HEK293 (cell line): ENCODE data around the gene NOP9.
A peak's percentile ranks its signal among the peaks of the same experiment; 100 is the strongest.

Experiments
- CTCF ChIA-PET: fragments of 350-600 bp; formaldehyde crosslinking; extraction: SDS; loops from one replicate; lab custom pipeline; 2021; ENCODE audit warnings: antibody characterized with exemption; lab: Yijun Ruan, JAX
- POLR2A ChIA-PET: fragments of 300-600 bp; formaldehyde crosslinking; extraction: SDS; loops from one replicate; lab custom pipeline; 2020; ENCODE audit warnings: antibody characterized with exemption, inconsistent platforms; lab: Yijun Ruan, JAX
- H3K27ac ChIP-seq: fragments of 200-500 bp; sonication (Bioruptor generic); 2 replicates; pipeline ENCODE4 v1.5.1; 2014; ENCODE audit warnings: low read depth, low read length, control low read depth, inconsistent platforms; ENCODE audit errors: extremely low read depth
- H3K36me3 ChIP-seq, 2 experiments: fragments of 200-500 bp in 1 of 2; sonication (Bioruptor generic) in 1 of 2; 1 replicate in 1 of 2; 2 replicates in 1 of 2; pipeline ENCODE4 v1.5.1; 2014 to 2017; ENCODE audit warnings: inconsistent platforms in 2 of 2, low read length in 2 of 2; ENCODE audit not compliant: control insufficient read depth in 2 of 2, insufficient read depth in 1 of 2
- H3K4me1 ChIP-seq: fragments of 200-500 bp; sonication (Bioruptor generic); 2 replicates; pipeline ENCODE4 v1.5.1; 2014; ENCODE audit warnings: mild to moderate bottlenecking, low read length, inconsistent platforms; ENCODE audit not compliant: control insufficient read depth, insufficient read depth
- H3K4me3 ChIP-seq: 2 replicates; pipeline ENCODE4 v1.5.1; 2011; ENCODE audit warnings: low read depth, mild to moderate bottlenecking, control low read depth, low read length, moderate library complexity
- H3K9me3 ChIP-seq: fragments of 200-500 bp; sonication (Bioruptor generic); 2 replicates; pipeline ENCODE4 v1.5.1; 2014; ENCODE audit warnings: low read depth, low read length, inconsistent platforms; ENCODE audit not compliant: control insufficient read depth, insufficient read depth
- WT1 ChIP-seq: fragments of 450-650 bp; formaldehyde crosslinking; IDR thresholded peaks from 2 replicates; pipeline ENCODE4 v1.5.1; 2016; ENCODE audit warnings: missing biosample characterization, missing genetic modification characterization
- ZBTB20 ChIP-seq: fragments of 450-650 bp; formaldehyde crosslinking; IDR thresholded peaks from 2 replicates; pipeline ENCODE4 v1.5.1; 2016; ENCODE audit warnings: missing biosample characterization, missing genetic modification characterization
- ZIC2 ChIP-seq: fragments of 450-650 bp; formaldehyde crosslinking; IDR thresholded peaks from 2 replicates; pipeline ENCODE4 v1.5.1; 2016; ENCODE audit warnings: missing biosample characterization, missing genetic modification characterization
- ZNF114 ChIP-seq: fragments of 450-650 bp; formaldehyde crosslinking; IDR thresholded peaks from 2 replicates; pipeline ENCODE4 v1.5.0; 2017; ENCODE audit warnings: missing biosample characterization, missing genetic modification characterization
- ZNF239 ChIP-seq: fragments of 450-650 bp; formaldehyde crosslinking; IDR thresholded peaks from 2 replicates; pipeline ENCODE4 v1.5.1; 2016; ENCODE audit warnings: missing biosample characterization, missing genetic modification characterization
- ZNF24 ChIP-seq: fragments of 450-650 bp; formaldehyde crosslinking; IDR thresholded peaks from 2 replicates; pipeline ENCODE4 v1.5.1; 2016; ENCODE audit warnings: missing biosample characterization, missing genetic modification characterization
- ZNF37A ChIP-seq: fragments of 450-650 bp; IDR thresholded peaks from 2 replicates; pipeline ENCODE4 v1.5.1; 2018; ENCODE audit warnings: missing biosample characterization, missing genetic modification characterization
- ZNF433 ChIP-seq: fragments of 450-650 bp; formaldehyde crosslinking; IDR thresholded peaks from 2 replicates; pipeline ENCODE4 v1.5.1; 2016; ENCODE audit warnings: missing biosample characterization, missing genetic modification characterization, low read depth
- ZNF571 ChIP-seq: fragments of 450-650 bp; formaldehyde crosslinking; IDR thresholded peaks from 2 replicates; pipeline ENCODE4 v1.5.0; 2017; ENCODE audit warnings: missing biosample characterization, missing genetic modification characterization
- ZNF624 ChIP-seq: fragments of 450-650 bp; formaldehyde crosslinking; IDR thresholded peaks from 2 replicates; pipeline ENCODE4 v1.5.1; 2017; ENCODE audit warnings: missing biosample characterization, missing genetic modification characterization
- ZNF707 ChIP-seq: fragments of 450-650 bp; formaldehyde crosslinking; IDR thresholded peaks from 2 replicates; pipeline ENCODE4 v1.5.1; 2016; ENCODE audit warnings: missing biosample characterization, missing genetic modification characterization
- ZNF747 ChIP-seq: fragments of 450-650 bp; formaldehyde crosslinking; IDR thresholded peaks from 2 replicates; pipeline ENCODE4 v1.5.1; 2016; ENCODE audit warnings: missing biosample characterization, missing genetic modification characterization
- ZNF777 ChIP-seq: fragments of 450-650 bp; formaldehyde crosslinking; IDR thresholded peaks from 2 replicates; pipeline ENCODE4 v1.5.1; 2017; ENCODE audit warnings: missing biosample characterization, missing genetic modification characterization, borderline replicate concordance
- ZNF830 ChIP-seq: fragments of 450-650 bp; IDR thresholded peaks from 2 replicates; pipeline ENCODE4 v1.5.0; 2018; ENCODE audit warnings: missing biosample characterization, missing genetic modification characterization, low read depth, mild to moderate bottlenecking, moderate library complexity
- TF ChIP-seq, protein P1 (sequence below): fragments of 450-650 bp; formaldehyde crosslinking; IDR thresholded peaks from 2 replicates; pipeline ENCODE4 v1.5.1; 2016; ENCODE audit warnings: missing biosample characterization, missing genetic modification characterization
- TF ChIP-seq, protein P2 (sequence below): fragments of 450-650 bp; formaldehyde crosslinking; IDR thresholded peaks from 2 replicates; pipeline ENCODE4 v1.5.1; 2016; ENCODE audit warnings: missing biosample characterization, missing genetic modification characterization
- TF ChIP-seq, protein P3 (sequence below): fragments of 450-650 bp; formaldehyde crosslinking; IDR thresholded peaks from 2 replicates; pipeline ENCODE4; 2016; ENCODE audit warnings: missing biosample characterization, missing genetic modification characterization
- TF ChIP-seq, protein P4 (sequence below): fragments of 450-650 bp; formaldehyde crosslinking; IDR thresholded peaks from 2 replicates; pipeline ENCODE4 v1.5.1; 2016; ENCODE audit warnings: missing biosample characterization, missing genetic modification characterization, low read depth
- TF ChIP-seq, protein P5 (sequence below): fragments of 450-650 bp; formaldehyde crosslinking; IDR thresholded peaks from 2 replicates; pipeline ENCODE4 v1.5.1; 2016; ENCODE audit warnings: missing biosample characterization, missing genetic modification characterization

NOP9 gene

DNA sequence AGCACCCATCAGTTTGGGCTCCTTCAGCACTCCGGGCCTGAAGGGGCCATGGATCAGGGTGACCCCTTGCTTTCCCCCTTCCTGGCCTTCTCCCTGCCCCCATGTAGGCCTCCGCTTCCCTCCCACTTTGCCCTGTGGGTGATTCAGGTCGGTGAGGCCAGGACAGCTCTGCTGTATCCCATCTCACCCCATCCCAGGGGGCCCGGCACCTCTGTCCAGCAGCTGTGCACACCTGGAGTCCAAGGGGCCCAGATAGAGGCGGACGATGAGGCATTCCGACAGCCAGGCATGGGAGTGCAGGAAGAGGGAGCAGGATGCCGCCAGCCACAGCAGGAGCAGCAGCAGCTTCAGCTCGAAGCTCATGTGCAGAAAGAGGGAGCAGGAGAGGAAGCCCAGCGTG, 23.0 kb downstream of the NOP9 start:
- no peaks in the 10 kb centered on the region for H3K9me3 ChIP-seq
- CTCF ChIA-PET: interaction anchor here (1.1 to 16.9 kb wide), 5 partner anchors 11 to 109 kb away, joined by 3 to 468 read pairs (median 26); partner anchors contain the start of genes CBLN3, CIDEB, KHNYN and LTB4R2
- H3K4me3 ChIP-seq: no peak overlapping the region
- POLR2A ChIA-PET: interaction anchor here (0.5 to 1.8 kb wide), 3 partner anchors 35 to 118 kb away, joined by 3 to 4 read pairs (median 3); no protein-coding TSS in a partner anchor
- H3K27ac ChIP-seq: no peak overlapping the region
- peak; percentile 26; the same call in 1 of the 2 replicates for TF ChIP-seq ZIC2 (tag by site-specific recombination)
- TF ChIP-seq, protein P1, sequence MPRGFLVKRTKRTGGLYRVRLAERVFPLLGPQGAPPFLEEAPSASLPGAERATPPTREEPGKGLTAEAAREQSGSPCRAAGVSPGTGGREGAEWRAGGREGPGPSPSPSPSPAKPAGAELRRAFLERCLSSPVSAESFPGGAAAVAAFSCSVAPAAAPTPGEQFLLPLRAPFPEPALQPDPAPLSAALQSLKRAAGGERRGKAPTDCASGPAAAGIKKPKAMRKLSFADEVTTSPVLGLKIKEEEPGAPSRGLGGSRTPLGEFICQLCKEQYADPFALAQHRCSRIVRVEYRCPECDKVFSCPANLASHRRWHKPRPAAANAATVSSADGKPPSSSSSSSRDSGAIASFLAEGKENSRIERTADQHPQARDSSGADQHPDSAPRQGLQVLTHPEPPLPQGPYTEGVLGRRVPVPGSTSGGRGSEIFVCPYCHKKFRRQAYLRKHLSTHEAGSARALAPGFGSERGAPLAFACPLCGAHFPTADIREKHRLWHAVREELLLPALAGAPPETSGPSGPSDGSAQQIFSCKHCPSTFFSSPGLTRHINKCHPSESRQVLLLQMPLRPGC (tag by site-specific recombination): no peak
- H3K4me1 ChIP-seq: no peaks in the 10 kb centered on the region
- H3K36me3 ChIP-seq: no peaks in the 10 kb centered on the region

DNA sequence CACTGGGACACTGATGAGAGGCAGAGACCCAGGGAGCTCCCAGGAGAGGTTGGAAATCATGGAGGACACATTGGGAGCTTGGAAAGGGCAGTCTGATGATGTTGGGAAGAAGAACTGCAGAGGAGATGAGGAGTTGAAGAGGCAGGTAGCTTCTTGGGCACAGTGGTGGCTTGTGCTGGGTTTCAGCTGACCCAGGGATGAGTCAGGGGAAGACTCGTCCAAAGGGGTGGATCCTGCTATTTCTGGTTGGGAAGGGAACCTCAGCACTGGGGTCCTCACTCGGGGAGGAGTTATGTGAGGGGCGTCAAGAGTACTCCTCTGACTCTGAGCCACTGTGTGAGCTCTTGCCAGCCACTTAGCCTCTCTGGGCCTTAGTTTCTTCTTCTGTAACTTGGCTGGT, 23.7 kb downstream of the NOP9 start:
- no peaks in the 10 kb centered on the region for H3K36me3 ChIP-seq
- TF ChIP-seq ZNF37A: no peak
- TF ChIP-seq, protein P2, sequence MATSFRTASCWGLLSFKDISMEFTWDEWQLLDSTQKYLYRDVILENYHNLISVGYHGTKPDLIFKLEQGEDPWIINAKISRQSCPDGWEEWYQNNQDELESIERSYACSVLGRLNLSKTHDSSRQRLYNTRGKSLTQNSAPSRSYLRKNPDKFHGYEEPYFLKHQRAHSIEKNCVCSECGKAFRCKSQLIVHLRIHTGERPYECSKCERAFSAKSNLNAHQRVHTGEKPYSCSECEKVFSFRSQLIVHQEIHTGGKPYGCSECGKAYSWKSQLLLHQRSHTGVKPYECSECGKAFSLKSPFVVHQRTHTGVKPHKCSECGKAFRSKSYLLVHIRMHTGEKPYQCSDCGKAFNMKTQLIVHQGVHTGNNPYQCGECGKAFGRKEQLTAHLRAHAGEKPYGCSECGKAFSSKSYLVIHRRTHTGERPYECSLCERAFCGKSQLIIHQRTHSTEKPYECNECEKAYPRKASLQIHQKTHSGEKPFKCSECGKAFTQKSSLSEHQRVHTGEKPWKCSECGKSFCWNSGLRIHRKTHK: no peak
- TF ChIP-seq ZNF114 (tag by site-specific recombination): no peak
- TF ChIP-seq ZNF433 (tag by site-specific recombination): no peak
- TF ChIP-seq, protein P3, sequence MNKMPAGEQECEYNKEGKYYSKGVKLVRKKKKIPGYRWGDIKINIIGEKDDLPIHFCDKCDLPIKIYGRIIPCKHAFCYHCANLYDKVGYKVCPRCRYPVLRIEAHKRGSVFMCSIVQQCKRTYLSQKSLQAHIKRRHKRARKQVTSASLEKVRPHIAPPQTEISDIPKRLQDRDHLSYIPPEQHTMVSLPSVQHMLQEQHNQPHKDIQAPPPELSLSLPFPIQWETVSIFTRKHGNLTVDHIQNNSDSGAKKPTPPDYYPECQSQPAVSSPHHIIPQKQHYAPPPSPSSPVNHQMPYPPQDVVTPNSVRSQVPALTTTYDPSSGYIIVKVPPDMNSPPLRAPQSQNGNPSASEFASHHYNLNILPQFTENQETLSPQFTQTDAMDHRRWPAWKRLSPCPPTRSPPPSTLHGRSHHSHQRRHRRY (tag by site-specific recombination): no peak
- TF ChIP-seq, all 188 proteins: peak for 0
- Histone ChIP-seq H3K9me3 (no peaks in the 10 kb centered on the region), H3K4me1 (no peaks in the 10 kb centered on the region), H3K4me3 (no peak overlapping the region), H3K27ac (no peak overlapping the region)
- POLR2A ChIA-PET: interaction anchor here (1.8 kb wide), 1 partner anchor 113 kb away, joined by 4 read pairs; no protein-coding TSS in a partner anchor
- CTCF ChIA-PET: interaction anchor here (1.1 to 16.9 kb wide), 4 partner anchors 10 to 108 kb away, joined by 3 to 468 read pairs (median 32); partner anchors contain the start of genes CBLN3, CIDEB and KHNYN

DNA sequence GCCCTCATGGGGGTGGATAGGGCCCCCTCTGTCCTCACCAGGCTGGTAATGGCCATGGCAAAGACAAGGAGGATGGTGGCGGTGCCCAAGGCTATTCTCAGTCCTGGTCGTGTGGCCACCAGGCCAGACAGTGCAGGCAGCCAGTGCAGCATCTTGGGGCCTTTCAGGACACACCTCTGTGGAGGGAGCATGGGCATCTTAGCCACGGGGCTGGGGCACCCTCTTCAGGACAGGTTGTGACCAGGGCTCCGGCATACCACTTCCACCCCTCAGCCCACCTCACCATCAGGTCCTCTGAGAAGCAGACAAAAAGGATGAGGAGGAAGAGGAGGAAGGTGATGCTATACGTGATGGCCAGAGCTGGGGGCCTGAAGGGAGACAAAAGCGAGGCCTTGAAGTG, 24.4 kb downstream of the NOP9 start:
- ChIA-PET POLR2A (no interaction called here), CTCF (interaction anchor here (4.1 to 16.9 kb wide), 2 partner anchors 9 to 108 kb away, joined by 26 to 468 read pairs; partner anchors contain the start of genes CBLN3 and KHNYN)
- TF ChIP-seq, protein P4, sequence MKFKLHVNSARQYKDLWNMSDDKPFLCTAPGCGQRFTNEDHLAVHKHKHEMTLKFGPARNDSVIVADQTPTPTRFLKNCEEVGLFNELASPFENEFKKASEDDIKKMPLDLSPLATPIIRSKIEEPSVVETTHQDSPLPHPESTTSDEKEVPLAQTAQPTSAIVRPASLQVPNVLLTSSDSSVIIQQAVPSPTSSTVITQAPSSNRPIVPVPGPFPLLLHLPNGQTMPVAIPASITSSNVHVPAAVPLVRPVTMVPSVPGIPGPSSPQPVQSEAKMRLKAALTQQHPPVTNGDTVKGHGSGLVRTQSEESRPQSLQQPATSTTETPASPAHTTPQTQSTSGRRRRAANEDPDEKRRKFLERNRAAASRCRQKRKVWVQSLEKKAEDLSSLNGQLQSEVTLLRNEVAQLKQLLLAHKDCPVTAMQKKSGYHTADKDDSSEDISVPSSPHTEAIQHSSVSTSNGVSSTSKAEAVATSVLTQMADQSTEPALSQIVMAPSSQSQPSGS: no peak
- TF ChIP-seq ZNF747 (tag by site-specific recombination) (no peak), ZNF24 (tag by site-specific recombination) (no peak), WT1 (tag by site-specific recombination) (no peak), ZNF624 (no peak), ZBTB20 (tag by site-specific recombination) (no peak), ZNF239 (tag by site-specific recombination) (no peak), ZNF777 (tag by site-specific recombination) (no peak), ZNF707 (tag by site-specific recombination) (no peak), ZNF571 (tag by site-specific recombination) (no peak), ZNF830 (no peak)
- TF ChIP-seq, protein P5, sequence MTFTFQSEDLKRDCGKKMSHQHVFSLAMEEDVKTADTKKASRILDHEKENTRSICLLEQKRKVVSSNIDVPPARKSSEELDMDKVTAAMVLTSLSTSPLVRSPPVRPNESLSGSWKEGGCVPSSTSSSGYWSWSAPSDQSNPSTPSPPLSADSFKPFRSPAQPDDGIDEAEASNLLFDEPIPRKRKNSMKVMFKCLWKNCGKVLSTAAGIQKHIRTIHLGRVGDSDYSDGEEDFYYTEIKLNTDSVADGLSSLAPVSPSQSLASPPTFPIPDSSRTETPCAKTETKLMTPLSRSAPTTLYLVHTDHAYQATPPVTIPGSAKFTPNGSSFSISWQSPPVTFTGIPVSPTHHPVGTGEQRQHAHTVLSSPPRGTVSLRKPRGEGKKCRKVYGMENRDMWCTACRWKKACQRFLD: no peak

More for the DNA sequence above, 24.4 kb downstream of the NOP9 start:
- Histone ChIP-seq H3K27ac (no peak overlapping the region), H3K4me1 (no peaks in the 10 kb centered on the region), H3K9me3 (no peaks in the 10 kb centered on the region), H3K4me3 (no peak overlapping the region), H3K36me3 (no peaks in the 10 kb centered on the region)
